ENCODE data around the gene PAEP.

The PAEP gene

GRCh38 chr9:135612437-135612836 lies 50.9 kb downstream of the PAEP start:
- Histone ChIP-seq H3K27ac (no peak overlapping the region), H3K27me3 (ENCODE audit: insufficient read depth, low read depth, severe bottlenecking) (no peaks in the 10 kb centered on the region), H3K36me3 (no peaks in the 10 kb centered on the region), H3K9me3 (ENCODE audit: severe bottlenecking) (peaks cover 3% of the 10 kb centered on the region), H3K4me3 (ENCODE audit: low read depth, low read length) (no peak overlapping the region)
- DNase-seq: no peak
- TF ChIP-seq, protein P1, sequence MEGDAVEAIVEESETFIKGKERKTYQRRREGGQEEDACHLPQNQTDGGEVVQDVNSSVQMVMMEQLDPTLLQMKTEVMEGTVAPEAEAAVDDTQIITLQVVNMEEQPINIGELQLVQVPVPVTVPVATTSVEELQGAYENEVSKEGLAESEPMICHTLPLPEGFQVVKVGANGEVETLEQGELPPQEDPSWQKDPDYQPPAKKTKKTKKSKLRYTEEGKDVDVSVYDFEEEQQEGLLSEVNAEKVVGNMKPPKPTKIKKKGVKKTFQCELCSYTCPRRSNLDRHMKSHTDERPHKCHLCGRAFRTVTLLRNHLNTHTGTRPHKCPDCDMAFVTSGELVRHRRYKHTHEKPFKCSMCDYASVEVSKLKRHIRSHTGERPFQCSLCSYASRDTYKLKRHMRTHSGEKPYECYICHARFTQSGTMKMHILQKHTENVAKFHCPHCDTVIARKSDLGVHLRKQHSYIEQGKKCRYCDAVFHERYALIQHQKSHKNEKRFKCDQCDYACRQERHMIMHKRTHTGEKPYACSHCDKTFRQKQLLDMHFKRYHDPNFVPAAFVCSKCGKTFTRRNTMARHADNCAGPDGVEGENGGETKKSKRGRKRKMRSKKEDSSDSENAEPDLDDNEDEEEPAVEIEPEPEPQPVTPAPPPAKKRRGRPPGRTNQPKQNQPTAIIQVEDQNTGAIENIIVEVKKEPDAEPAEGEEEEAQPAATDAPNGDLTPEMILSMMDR (IDR thresholded peaks at IDR 0.05; ENCODE audit: low read depth, low read length): no peak

DNA sequence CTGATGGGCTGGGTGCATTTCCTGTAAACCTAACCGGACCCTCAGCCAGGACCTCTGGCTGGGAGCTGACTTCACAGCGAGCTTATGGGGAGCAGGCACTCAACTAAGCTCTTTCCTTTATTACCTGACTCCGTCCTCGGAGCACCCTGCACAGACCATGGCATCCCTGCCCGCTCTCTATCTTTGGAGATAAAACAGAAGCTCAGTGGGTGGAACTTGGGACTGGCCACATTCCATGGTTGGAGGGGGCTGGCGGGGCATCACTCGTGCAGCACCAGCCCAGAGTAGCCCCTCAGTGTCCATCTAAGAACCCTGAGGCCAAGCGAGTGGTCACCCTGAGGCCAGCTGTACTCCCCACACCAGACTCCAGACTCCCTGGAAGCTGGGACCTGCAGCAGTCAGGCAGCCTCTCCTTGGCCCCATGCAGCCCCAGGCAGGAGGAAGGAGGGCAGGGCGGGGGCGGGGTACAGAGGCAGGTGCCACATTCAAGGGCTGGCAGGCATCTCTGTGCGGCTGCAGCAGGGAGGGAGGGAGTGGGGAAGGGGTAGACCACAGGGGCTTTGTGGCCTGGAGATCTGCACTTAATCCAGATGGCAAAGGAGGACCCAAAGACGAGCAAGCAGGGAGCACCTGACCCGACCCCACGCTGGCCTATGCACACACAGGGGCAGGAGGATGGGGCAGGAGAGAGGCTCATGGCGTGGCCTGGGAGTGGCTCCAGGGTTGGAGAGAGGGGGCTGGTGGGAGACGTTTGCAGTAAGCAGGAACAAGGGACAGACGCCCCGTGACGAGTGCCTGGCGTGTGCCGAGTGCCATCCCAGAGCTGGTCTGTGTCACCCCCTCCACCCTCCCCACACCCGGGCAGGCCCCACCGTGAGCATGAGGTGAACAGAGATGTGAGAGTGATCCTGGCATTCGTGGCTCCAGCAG lies 51.7 kb downstream of the PAEP start:
- H3K27ac ChIP-seq: no peak overlapping the region
- no peaks in the 10 kb centered on the region for H3K36me3 ChIP-seq
- H3K4me3 ChIP-seq (ENCODE audit: low read depth, low read length): no peak overlapping the region
- H3K9me3 ChIP-seq (ENCODE audit: severe bottlenecking): peaks cover 3% of the 10 kb centered on the region
- TF ChIP-seq, protein P1 (IDR thresholded peaks at IDR 0.05; ENCODE audit: low read depth, low read length): no peak
- DNase-seq: no peak
- H3K27me3 ChIP-seq (ENCODE audit: insufficient read depth, low read depth, severe bottlenecking): no peaks in the 10 kb centered on the region

- TF ChIP-seq, protein P1 (IDR thresholded peaks at IDR 0.05; ENCODE audit: low read depth, low read length): no peak
- DNase-seq: no peak
- Histone ChIP-seq H3K27me3 (ENCODE audit: insufficient read depth, low read depth, severe bottlenecking) (no peaks in the 10 kb centered on the region), H3K36me3 (no peaks in the 10 kb centered on the region), H3K9me3 (ENCODE audit: severe bottlenecking) (peaks cover 3% of the 10 kb centered on the region), H3K27ac (no peak overlapping the region), H3K4me3 (ENCODE audit: low read depth, low read length) (no peak overlapping the region)
Observed at GRCh38 chr9:135613946-135614805, 52.6 kb downstream of the PAEP start.

- H3K27ac ChIP-seq: no peak overlapping the region
- no peaks in the 10 kb centered on the region for H3K36me3 ChIP-seq
- H3K9me3 ChIP-seq (ENCODE audit: severe bottlenecking): peaks cover 3% of the 10 kb centered on the region
- TF ChIP-seq, protein P1 (IDR thresholded peaks at IDR 0.05; ENCODE audit: low read depth, low read length): no peak
- H3K4me3 ChIP-seq (ENCODE audit: low read depth, low read length): no peak overlapping the region
- no peaks in the 10 kb centered on the region for H3K27me3 ChIP-seq (ENCODE audit: insufficient read depth, low read depth, severe bottlenecking)
- no peak for DNase-seq
Observed at GRCh38 chr9:135614821-135615665, 53.5 kb downstream of the PAEP start.
